GM12864 (cell line): Measurements from ENCODE around the gene TP53BP2.
A peak's percentile ranks its signal among the peaks of the same experiment; 100 is the strongest.

Experiments
- DNase-seq: peaks from one replicate; pipeline ENCODE4 v3.0.0-alpha.2; 2011; ENCODE audit warnings: low read depth
- H3K4me3 ChIP-seq: 2 replicates; pipeline ENCODE4 v1.5.1; 2011; ENCODE audit warnings: mild to moderate bottlenecking, low read depth, low read length, control low read depth
- TF ChIP-seq, protein P1 (sequence below): IDR thresholded peaks from 2 replicates; pipeline ENCODE4 v1.5.1; 2011; ENCODE audit warnings: low read depth, mild to moderate bottlenecking, moderate library complexity, low read length, control low read depth, inconsistent platforms; ENCODE audit errors: missing control alignments

Gene TP53BP2

DNA sequence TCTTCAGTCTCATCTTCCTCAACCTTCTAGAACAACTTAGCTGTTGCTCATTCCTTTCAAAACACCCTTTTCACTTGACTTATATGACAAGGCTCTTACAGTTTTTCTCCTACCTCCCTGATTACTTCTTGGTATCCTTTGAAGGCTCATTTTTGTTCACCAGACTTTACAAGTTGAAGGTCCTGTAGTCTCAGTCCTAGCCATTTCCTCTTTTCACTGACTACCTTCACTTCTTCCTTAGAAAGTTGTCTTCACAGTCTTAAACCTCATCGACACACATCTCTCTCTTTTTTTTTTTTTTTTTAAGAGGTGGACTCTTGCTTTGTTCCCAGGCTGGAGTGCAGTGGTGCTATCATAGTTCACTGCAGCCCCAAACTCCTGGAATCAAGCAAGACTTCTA is 6.6 kb upstream of the TP53BP2 start:
- DNase-seq = no peak
- TF ChIP-seq, protein P1, sequence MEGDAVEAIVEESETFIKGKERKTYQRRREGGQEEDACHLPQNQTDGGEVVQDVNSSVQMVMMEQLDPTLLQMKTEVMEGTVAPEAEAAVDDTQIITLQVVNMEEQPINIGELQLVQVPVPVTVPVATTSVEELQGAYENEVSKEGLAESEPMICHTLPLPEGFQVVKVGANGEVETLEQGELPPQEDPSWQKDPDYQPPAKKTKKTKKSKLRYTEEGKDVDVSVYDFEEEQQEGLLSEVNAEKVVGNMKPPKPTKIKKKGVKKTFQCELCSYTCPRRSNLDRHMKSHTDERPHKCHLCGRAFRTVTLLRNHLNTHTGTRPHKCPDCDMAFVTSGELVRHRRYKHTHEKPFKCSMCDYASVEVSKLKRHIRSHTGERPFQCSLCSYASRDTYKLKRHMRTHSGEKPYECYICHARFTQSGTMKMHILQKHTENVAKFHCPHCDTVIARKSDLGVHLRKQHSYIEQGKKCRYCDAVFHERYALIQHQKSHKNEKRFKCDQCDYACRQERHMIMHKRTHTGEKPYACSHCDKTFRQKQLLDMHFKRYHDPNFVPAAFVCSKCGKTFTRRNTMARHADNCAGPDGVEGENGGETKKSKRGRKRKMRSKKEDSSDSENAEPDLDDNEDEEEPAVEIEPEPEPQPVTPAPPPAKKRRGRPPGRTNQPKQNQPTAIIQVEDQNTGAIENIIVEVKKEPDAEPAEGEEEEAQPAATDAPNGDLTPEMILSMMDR = no peak
- H3K4me3 ChIP-seq = no peak overlapping the region

DNA sequence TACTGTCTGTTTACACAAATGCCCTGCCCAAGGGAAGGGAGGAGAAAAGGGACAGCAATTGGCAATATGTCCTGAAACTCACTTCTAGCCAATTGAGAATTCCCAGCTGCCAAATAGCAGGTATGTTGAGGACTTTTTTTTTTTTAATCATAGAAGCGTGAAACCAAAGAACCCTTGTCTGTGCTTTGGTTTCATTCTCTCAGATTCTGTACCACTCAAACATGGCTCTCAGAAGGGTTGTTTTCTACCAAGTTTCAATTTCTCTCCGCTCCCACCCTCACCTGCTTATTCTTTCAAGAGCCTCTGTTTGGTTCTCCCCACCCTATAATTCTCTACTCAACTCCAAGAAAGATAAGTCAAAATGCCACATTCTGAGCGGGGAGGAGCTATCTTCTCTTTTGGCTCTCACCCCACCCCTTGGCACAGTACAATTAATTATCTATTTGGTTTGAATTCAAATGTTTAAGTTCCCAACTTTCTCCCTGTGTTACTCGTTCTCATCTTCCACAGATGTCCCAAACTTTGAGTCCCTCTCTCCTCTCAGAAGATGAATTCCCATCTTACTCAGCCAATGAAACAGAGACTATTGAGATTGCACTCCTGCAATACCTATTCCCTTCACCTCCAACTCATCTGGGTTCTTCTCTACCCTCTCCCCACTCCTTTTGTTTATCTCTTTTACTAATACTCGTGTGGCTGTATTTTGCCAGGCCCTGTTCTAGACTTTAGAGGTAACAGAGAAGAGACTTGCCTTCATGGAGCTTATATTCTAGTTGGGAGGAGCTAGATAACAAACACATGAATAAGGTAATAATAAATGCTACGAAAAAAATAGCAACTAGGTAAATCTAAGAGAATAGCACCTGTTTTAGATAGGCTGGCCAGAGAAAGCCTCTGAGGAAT is 3.9 kb upstream of the TP53BP2 start:
- DNase-seq = peak; percentile 33
- H3K4me3 ChIP-seq = no peak overlapping the region
- TF ChIP-seq, protein P1 = no peak

DNA sequence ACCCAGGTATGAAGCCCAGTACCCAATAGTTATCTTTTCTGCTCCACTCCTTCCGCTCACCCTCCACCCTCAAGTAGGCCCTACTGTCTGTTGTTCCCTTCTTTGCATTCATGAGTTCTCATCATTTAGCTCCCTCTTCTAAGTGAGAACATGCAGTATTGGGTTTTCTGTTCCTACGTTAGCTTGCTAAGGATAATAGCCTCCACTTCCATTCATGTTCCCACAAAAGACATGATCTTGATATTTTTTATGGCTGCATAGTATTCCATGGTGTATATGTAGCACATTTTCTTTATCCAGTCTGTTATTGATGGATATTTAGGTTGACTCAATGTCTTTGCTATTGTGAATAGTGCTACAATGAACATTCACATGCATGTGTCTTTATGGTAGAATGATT is 2.8 kb upstream of the TP53BP2 start:
- no peak for DNase-seq
- TF ChIP-seq, protein P1 = no peak
- H3K4me3 ChIP-seq = no peak overlapping the region

DNA sequence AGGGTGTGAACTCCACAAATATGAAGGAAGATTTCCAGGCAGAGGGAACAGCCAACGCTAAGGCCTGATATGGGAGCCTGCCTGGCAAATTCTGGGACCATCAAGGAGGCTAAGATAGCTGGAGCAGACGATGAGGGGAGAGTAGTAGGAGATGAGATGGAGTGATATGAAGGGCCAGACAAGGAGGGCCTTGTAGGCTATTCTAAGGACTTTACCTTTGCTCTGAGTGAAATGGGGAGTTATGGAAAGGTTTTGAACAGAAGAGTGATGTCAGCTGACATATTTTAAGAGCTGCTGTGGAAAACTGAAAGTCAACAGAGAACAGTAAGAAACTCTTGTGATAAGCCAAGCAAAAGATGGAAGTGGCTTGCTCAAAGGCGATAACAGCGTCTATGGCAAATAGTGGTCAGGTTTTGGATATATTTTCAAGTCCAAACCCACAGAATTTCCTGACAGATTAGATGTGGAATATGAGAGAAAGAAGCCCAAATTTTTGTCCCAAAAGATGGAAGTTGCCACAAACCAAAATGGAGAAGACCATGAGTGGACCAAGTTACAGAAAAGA is 2.1 kb upstream of the TP53BP2 start:
- H3K4me3 ChIP-seq = no peak overlapping the region
- TF ChIP-seq, protein P1 = no peak
- DNase-seq = no peak

DNA sequence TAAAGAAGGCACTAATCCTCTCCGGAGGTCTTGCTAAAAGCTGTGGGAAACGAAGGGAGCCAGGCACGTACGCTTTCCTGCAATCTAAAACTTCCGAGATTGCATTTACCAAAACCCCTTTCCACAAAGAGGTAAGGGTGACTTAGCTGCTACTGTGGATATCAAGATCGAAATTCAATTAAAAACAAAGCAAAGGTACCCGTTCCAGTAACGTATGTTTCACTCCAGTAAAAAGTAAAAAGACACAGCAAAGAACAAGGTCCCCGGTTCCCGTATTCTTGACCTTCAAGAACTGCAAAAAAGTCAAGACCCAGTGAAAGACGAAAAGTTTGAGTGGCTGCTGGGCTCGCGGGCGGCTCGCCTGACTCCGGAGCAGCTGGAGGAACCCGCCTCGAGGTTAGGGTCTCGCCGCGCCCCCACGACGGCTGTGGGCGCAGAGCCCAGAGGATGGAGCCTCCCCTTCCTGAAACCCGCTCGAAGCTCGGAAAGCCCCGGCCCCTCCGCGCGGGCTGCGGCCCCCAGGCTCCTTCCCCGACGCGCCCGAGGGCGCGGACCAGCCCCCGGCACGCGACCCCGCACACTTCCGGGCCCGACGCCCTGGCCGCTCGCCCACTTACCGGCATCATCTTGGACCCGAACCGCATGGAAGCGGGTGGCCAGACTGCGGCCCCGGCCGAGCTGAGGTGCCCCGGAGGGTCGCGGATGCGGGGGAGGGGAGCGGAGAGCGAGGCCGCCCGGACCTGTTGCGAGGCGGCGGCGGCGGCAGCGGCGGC is 524 bp downstream of the TP53BP2 start:
- H3K4me3 ChIP-seq = peak overlapping the region; percentile 84
- no peak for DNase-seq
- TF ChIP-seq, protein P1 = no peak

DNA sequence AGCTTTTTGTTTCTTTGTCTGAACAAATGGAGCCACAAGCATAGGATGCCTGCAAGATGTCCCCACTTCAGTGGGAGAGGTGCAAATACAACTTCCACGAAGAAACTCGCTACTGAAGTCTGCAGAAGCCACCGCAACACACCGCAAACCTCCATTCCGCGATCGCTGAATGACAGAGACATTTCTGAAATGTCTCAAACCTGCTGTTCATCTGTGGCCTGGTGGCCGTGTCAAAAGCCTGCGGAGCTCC is 1.0 kb downstream of the TP53BP2 start:
- no peak for DNase-seq
- peak overlapping the region; percentile 84 for H3K4me3 ChIP-seq
- TF ChIP-seq, protein P1 = no peak
